Lower lobe of right lung (tissue), 2 donors: ENCODE results near the gene GPR39. TPM values are rescaled to one million over a fixed set of nuclear protein-coding genes. Genes with fewer than 3 reads are reported as not detected.

Experiments
- ATAC-seq, 2 donors: fragments of 200-7000 bp; cut with Tn5 transposase; one replicate each; pipeline ENCODE4 v1.9.1; 2020 to 2022; ENCODE audit warnings: mild to moderate bottlenecking in 2 of 2, moderate library complexity in 2 of 2
- DNase-seq: peaks from one replicate; pipeline ENCODE4 v3.0.0-alpha.2; 2020
- H3K27ac ChIP-seq: fragments of 200-600 bp; one replicate; pipeline ENCODE4 v1.8.0; 2022
- H3K27me3 ChIP-seq: fragments of 200-600 bp; one replicate; pipeline ENCODE4 v1.8.0; 2022; ENCODE audit warnings: low read depth
- H3K36me3 ChIP-seq: fragments of 200-600 bp; one replicate; pipeline ENCODE4 v1.8.0; 2022; ENCODE audit warnings: mild to moderate bottlenecking
- H3K4me1 ChIP-seq: fragments of 200-600 bp; one replicate; pipeline ENCODE4 v1.8.0; 2022
- H3K4me3 ChIP-seq: fragments of 200-600 bp; one replicate; pipeline ENCODE4 v1.8.0; 2022; ENCODE audit warnings: mild to moderate bottlenecking
- H3K9me3 ChIP-seq: fragments of 200-600 bp; one replicate; pipeline ENCODE4 v1.8.0; 2022
- intact Hi-C: fragments of 100-400 bp; cut with DNase I; formaldehyde crosslinking; loops from one replicate; pipeline ENCODE4 v1.11.0; 2022
- total RNA-seq: library from RNA; stranded (reverse); fragmentation: NEBNext Ultra II Directional; extraction: Animal tissue kit (Norgen Biotek cat#: 25700); gene quantifications from one replicate; pipeline ENCODE4 v1.2.1, GENCODE V29; 2021
- TF ChIP-seq, protein P1 (sequence below): fragments of 200-600 bp; IDR thresholded peaks from one replicate; pipeline ENCODE4 v1.8.0; 2022; ENCODE audit warnings: antibody characterized with exemption, mild to moderate bottlenecking
- donor health status: DM: no; HTN: yes; CAD: no; lungs with severe emphysema.

Gene GPR39
- total RNA-seq, 1 donor from 2014 or later, result 11.2 TPM

GRCh38 chr2:132654335-132654734 is 237.7 kb downstream of the GPR39 start:
- H3K27me3 ChIP-seq, result no peaks in the 10 kb centered on the region

DNA sequence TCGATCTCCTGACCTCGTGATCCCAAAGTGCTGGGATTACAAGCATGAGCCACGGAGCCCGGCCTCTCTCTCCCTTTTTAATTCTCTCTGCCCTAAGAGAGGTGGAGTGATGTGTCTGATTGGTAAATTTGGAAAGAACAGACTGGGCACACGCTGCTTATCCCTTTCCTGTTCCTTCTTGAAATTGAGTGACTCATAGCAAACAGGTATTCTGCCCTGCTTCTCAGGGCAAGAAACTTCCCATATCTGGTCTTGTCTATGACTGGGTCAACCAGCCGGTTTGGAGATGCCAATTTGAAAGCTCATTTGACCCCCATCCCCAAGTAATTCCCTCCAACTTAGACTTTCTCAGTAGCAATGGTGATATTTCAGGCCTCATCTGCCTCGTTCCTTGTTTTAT is 238.4 kb downstream of the GPR39 start:
- intact Hi-C loops, result no loop called here
- Histone ChIP-seq H3K27me3 (no peaks in the 10 kb centered on the region), H3K9me3 (no peaks in the 10 kb centered on the region), H3K27ac (no peak overlapping the region), H3K4me3 (no peak overlapping the region), H3K4me1 (no peaks in the 10 kb centered on the region), H3K36me3 (no peaks in the 10 kb centered on the region)
- ATAC-seq, result no peak
- TF ChIP-seq, protein P1, sequence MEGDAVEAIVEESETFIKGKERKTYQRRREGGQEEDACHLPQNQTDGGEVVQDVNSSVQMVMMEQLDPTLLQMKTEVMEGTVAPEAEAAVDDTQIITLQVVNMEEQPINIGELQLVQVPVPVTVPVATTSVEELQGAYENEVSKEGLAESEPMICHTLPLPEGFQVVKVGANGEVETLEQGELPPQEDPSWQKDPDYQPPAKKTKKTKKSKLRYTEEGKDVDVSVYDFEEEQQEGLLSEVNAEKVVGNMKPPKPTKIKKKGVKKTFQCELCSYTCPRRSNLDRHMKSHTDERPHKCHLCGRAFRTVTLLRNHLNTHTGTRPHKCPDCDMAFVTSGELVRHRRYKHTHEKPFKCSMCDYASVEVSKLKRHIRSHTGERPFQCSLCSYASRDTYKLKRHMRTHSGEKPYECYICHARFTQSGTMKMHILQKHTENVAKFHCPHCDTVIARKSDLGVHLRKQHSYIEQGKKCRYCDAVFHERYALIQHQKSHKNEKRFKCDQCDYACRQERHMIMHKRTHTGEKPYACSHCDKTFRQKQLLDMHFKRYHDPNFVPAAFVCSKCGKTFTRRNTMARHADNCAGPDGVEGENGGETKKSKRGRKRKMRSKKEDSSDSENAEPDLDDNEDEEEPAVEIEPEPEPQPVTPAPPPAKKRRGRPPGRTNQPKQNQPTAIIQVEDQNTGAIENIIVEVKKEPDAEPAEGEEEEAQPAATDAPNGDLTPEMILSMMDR, result no peak
- DNase-seq, result no peak

More at GRCh38 chr2:132654335-132654734, 237.7 kb downstream of the GPR39 start:
- H3K4me1 ChIP-seq, result no peaks in the 10 kb centered on the region
- H3K36me3 ChIP-seq, result no peaks in the 10 kb centered on the region
- ATAC-seq, result no peak
- DNase-seq, result no peak
- H3K9me3 ChIP-seq, result no peaks in the 10 kb centered on the region
- no peak overlapping the region for H3K27ac ChIP-seq
- H3K4me3 ChIP-seq, result no peak overlapping the region
- intact Hi-C loops, result no loop called here
- TF ChIP-seq, protein P1, result no peak

DNA sequence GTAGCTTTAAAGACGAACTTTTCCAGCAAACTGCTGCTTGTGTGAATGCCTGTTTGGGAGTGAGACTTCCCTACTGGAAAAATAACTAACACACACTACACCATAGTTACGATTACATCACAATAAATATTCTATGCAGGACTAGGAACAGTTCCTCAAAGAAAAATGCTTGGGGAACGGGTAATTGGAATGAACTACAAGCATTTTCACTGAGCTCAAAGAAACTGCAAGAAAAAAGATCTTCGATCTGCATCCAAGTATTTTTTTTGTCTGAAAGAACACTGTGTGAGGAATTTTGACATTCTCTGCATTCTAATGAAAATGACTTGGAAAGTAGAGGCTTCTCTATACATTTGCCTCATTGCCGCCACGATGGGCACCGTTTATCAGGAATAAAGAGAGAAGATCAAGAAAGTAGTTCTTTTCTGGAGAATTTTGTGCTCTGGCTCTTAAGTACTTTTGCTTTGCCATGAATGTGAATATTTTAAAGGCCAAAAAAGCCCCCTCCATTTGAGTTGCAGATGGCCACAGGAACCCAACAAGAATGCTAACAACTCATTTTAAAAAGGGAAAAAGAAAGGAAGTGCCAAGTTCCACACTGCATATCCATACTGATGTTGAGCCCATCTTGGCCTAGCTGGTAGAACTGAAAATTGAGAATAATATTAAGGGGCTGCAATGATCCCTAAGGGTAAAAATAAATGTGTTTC is 239.8 kb downstream of the GPR39 start:
- ATAC-seq (no peak), DNase-seq (no peak)
- TF ChIP-seq, protein P1, result no peak
- Histone ChIP-seq H3K27me3 (no peaks in the 10 kb centered on the region), H3K36me3 (no peaks in the 10 kb centered on the region), H3K9me3 (no peaks in the 10 kb centered on the region), H3K27ac (no peak overlapping the region), H3K4me1 (no peaks in the 10 kb centered on the region), H3K4me3 (no peak overlapping the region)
- intact Hi-C loops, result no loop called here

- H3K4me3 ChIP-seq, result no peak overlapping the region
- H3K9me3 ChIP-seq, result no peaks in the 10 kb centered on the region
- DNase-seq, result no peak
- H3K27ac ChIP-seq, result no peak overlapping the region
- TF ChIP-seq, protein P1, result no peak
- no peaks in the 10 kb centered on the region for H3K4me1 ChIP-seq
- H3K27me3 ChIP-seq, result no peaks in the 10 kb centered on the region
- intact Hi-C loops, result no loop called here
- no peaks in the 10 kb centered on the region for H3K36me3 ChIP-seq
- no peak for ATAC-seq
Observed at GRCh38 chr2:132659331-132659730, 242.7 kb downstream of the GPR39 start.

- H3K36me3 ChIP-seq, result no peaks in the 10 kb centered on the region
- ATAC-seq (no peak), DNase-seq (no peak)
- intact Hi-C loops, result no loop called here
- H3K4me3 ChIP-seq, result no peak overlapping the region
- peaks cover 13% of the 10 kb centered on the region for H3K27me3 ChIP-seq
- TF ChIP-seq, protein P1, result no peak
- no peaks in the 10 kb centered on the region for H3K9me3 ChIP-seq
- H3K27ac ChIP-seq, result no peak overlapping the region
- no peaks in the 10 kb centered on the region for H3K4me1 ChIP-seq
Observed at GRCh38 chr2:132662732-132663131, 246.1 kb downstream of the GPR39 start.
